Esophagus muscularis mucosa (tissue), 4 donors: Measurements from ENCODE around the gene DIP2A.

Experiments used
- CTCF ChIP-seq, 3 experiments: fragments of 200-600 bp in 2 of 3; fragments of 450-650 bp in 1 of 3; sonication (generic) in 2 of 3; IDR thresholded peaks; one replicate each; pipeline ENCODE4 v1.5.1; 2017 to 2019; ENCODE audit warnings: antibody characterized with exemption in 3 of 3, mild to moderate bottlenecking in 2 of 3, moderate library complexity in 1 of 3
- EP300 ChIP-seq: sonication (generic); formaldehyde crosslinking; IDR thresholded peaks from one replicate; pipeline ENCODE4 v1.6.1; 2017; ENCODE audit warnings: antibody characterized with exemption
- POLR2A ChIP-seq: fragments of 450-650 bp; IDR thresholded peaks from one replicate; pipeline ENCODE4 v1.6.1; 2017; ENCODE audit warnings: antibody characterized with exemption, moderate library complexity, mild to moderate bottlenecking, low read depth
- POLR2AphosphoS5 ChIP-seq, 2 donors: sonication (generic); formaldehyde crosslinking; IDR thresholded peaks; one replicate each; pipeline ENCODE4 v1.6.1; 2017; ENCODE audit warnings: antibody characterized with exemption in 2 of 2

- TF ChIP-seq CTCF (IDR thresholded peaks at IDR 0.05) (no peak), POLR2A (no peak), POLR2AphosphoS5 (IDR thresholded peaks at IDR 0.05) (no peak), EP300 (no peak)
Measured at GRCh38 chr21:46425041-46425440, 33.6 kb upstream of the DIP2A start.
